ENCODE measurements around the gene SLC28A1.

DNA sequence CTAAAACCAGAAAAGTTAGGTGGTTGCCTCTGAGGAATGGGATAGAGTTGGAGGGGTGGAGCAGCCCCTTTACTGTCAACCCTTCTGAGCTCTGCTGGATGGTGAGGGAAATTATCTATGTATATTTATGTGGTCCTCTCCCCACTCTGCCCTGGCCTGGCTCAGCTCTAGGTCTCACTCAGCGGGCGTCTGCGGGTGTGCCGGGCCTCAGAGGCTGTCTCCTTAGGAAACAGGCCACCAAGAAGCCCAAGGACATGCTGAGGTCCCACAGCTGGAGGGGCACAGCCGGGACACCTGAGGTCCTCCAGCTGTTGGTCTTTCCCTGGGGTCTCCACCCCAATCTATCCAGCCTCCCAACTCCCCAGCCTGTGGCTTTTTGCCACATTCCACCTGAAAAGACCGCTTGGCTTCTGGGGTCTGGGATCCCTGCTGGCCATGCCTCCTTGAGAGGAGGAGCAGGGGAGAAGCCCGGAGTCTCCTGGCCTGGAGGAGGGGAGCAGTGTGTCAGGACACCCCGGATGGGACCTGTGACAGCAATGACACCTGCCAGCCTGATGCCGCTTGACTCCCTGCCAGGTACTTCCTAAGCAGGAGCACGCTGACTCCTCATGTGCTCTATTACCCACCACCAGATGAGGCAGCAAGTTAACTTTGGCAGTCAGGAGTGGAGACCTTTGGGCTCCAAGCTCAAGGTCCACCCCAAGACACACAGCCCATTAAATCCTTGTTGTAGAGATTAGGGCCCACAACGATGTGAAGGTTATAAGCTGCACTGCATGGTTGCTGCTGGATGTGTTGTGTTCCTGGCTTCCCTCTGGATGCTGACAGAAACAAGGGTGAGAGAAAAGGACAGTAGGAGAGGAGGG lies at the start of gene SLC28A1:
- TF ChIP-seq POLR2AphosphoS5 (IDR thresholded peaks at IDR 0.05; ENCODE audit: borderline replicate concordance, low read depth, low read length) (no peak), EZH2 (IDR thresholded peaks at IDR 0.05) (no peak), FOXP2 (optimal IDR thresholded peaks at IDR 0.05; ENCODE audit: control extremely low read depth, extremely low read length, insufficient read depth) (no peak)

All from SK-N-MC (cell line).